Uterus (tissue), 2 donors: ENCODE measurements around the gene TMEM87B.

Experiments used
- POLR2A ChIP-seq, 2 donors: fragments of 450-650 bp; IDR thresholded peaks; one replicate each; pipeline ENCODE4 v1.6.1; 2016; ENCODE audit warnings: antibody characterized with exemption in 2 of 2, mild to moderate bottlenecking in 1 of 2, moderate library complexity in 1 of 2
- TF ChIP-seq, protein P1 (sequence below), 4 experiments: fragments of 200-600 bp in 2 of 4; fragments of 450-650 bp in 2 of 4; sonication (generic) in 2 of 4; IDR thresholded peaks; one replicate each; pipeline ENCODE4 v1.5.1; 2016 to 2019; ENCODE audit warnings: antibody characterized with exemption in 4 of 4, mild to moderate bottlenecking in 2 of 4, moderate library complexity in 1 of 4

DNA sequence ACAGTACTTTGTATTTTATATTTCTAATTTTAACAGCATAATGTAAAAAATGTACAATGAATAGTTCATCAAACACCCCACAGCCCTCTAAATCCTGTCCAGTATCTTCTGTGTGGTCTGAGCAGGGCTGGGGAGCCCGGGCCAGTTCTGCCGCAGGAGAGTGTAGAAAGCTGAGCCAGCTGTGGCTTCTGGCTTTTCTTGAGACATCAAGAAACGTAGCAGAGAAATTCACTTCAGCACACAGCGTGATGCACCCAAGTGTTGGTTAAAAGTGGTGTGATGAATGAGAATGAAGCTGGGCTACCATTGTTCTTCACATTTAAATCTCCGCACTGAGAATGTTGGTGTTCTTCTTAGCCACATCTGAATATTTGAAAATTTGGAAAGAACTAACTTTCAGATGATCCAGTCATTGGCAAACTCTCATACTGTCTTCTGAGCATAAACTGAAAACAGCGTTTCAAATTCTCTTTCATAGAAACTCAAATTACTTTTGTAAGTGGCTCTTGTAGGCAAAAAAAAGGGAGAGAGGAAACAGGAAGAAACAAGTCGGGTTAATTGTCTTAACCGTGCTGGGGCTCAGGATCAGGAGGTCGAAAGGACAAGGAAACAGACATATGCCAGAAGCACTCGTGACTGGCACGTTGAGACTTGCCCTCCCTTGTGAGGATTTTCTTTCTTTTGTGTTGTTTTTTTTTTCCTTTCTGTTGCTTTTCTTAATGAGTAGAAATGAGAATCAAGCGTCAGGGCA lies 23.4 kb upstream of the TMEM87B start:
- TF ChIP-seq POLR2A (IDR thresholded peaks at IDR 0.05), result no peak
- TF ChIP-seq, protein P1, sequence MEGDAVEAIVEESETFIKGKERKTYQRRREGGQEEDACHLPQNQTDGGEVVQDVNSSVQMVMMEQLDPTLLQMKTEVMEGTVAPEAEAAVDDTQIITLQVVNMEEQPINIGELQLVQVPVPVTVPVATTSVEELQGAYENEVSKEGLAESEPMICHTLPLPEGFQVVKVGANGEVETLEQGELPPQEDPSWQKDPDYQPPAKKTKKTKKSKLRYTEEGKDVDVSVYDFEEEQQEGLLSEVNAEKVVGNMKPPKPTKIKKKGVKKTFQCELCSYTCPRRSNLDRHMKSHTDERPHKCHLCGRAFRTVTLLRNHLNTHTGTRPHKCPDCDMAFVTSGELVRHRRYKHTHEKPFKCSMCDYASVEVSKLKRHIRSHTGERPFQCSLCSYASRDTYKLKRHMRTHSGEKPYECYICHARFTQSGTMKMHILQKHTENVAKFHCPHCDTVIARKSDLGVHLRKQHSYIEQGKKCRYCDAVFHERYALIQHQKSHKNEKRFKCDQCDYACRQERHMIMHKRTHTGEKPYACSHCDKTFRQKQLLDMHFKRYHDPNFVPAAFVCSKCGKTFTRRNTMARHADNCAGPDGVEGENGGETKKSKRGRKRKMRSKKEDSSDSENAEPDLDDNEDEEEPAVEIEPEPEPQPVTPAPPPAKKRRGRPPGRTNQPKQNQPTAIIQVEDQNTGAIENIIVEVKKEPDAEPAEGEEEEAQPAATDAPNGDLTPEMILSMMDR (IDR thresholded peaks at IDR 0.05), result no peak
